Islet precursor cell (in vitro differentiated cells): ENCODE results near the gene EPHB6.

Experiments
- DNase-seq: peaks from one replicate; pipeline ENCODE4 v3.0.0-alpha.2; 2018

The EPHB6 gene

GRCh38 chr7:142854372-142855113, at the start of gene EPHB6:
EPHB6 (plus strand) TSS chr7:142855076; CDS start chr7:142863228, 8,152 bp downstream.
- DNase-seq = peak; percentile 87

- peak; percentile 22 for DNase-seq
These were observed 49.4 kb upstream of the EPHB6 start for GRCh38 chr7:142805350-142806021.

- DNase-seq = no peak
These were observed 48.9 kb upstream of the EPHB6 start for GRCh38 chr7:142806022-142806356.

GRCh38 chr7:142806957-142807356, 47.9 kb upstream of the EPHB6 start:
- no peak for DNase-seq

- DNase-seq = no peak
These were observed 46.9 kb upstream of the EPHB6 start for GRCh38 chr7:142807855-142808460.

GRCh38 chr7:142808461-142808801, 46.4 kb upstream of the EPHB6 start:
- no peak for DNase-seq

- peak; percentile 86 for DNase-seq
These were observed 45.9 kb upstream of the EPHB6 start for GRCh38 chr7:142808802-142809583.

GRCh38 chr7:142809671-142810070, 45.2 kb upstream of the EPHB6 start:
- no peak for DNase-seq

- DNase-seq = peak; percentile 55
These were observed 43.6 kb upstream of the EPHB6 start for GRCh38 chr7:142811154-142811737.

- DNase-seq = peak; percentile 97
These were observed 42.2 kb upstream of the EPHB6 start for GRCh38 chr7:142812437-142813215.

GRCh38 chr7:142813226-142813625, 41.6 kb upstream of the EPHB6 start:
- peak; percentile 97 for DNase-seq

GRCh38 chr7:142813699-142814098, 41.2 kb upstream of the EPHB6 start:
- DNase-seq = no peak

- DNase-seq = no peak
These were observed 40.4 kb upstream of the EPHB6 start for GRCh38 chr7:142814451-142814850.

GRCh38 chr7:142815134-142815533, 39.7 kb upstream of the EPHB6 start:
- no peak for DNase-seq

GRCh38 chr7:142817506-142817905, 37.4 kb upstream of the EPHB6 start:
- DNase-seq = no peak

GRCh38 chr7:142819530-142819929, 35.3 kb upstream of the EPHB6 start:
- no peak for DNase-seq

- no peak for DNase-seq
These were observed 32.2 kb upstream of the EPHB6 start for GRCh38 chr7:142822714-142823113.

- DNase-seq = no peak
These were observed 26.9 kb upstream of the EPHB6 start for GRCh38 chr7:142827951-142828500.

GRCh38 chr7:142832417-142832816, 22.5 kb upstream of the EPHB6 start:
- no peak for DNase-seq

GRCh38 chr7:142833174-142834048, 21.5 kb upstream of the EPHB6 start:
- no peak for DNase-seq

GRCh38 chr7:142835487-142835886, 19.4 kb upstream of the EPHB6 start:
- DNase-seq = no peak
